NB4 (cell line): ENCODE results near the gene C11orf97.

Experiments used
- POLR2A ChIP-seq: IDR thresholded peaks from 2 replicates; pipeline ENCODE4 v1.6.1; 2011; ENCODE audit warnings: mild to moderate bottlenecking; ENCODE audit not compliant: insufficient read length; ENCODE audit errors: extremely low read depth
- TF ChIP-seq, protein P1 (sequence below): IDR thresholded peaks from one replicate; pipeline ENCODE4 v1.5.1; 2012; ENCODE audit warnings: low read depth, low read length

DNA sequence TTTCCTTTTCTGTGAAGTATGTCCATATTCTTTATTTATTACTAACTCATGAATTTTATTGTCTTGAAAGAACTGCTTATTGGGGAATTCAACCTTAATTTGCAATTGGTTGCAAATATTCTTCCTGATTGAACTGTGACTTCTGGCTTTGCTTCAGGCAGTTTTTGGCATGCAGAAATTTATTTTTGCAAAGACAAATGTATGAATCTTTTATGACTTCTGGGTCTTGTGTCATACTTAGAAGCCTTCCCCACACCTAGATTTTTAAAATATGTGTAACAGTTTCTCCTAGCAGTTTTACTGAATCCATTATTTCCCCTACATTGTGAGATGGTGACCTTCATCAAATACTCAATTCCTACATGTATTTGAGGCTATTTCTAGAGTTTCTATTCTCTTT lies 30.9 kb upstream of the C11orf97 start:
- TF ChIP-seq, protein P1, sequence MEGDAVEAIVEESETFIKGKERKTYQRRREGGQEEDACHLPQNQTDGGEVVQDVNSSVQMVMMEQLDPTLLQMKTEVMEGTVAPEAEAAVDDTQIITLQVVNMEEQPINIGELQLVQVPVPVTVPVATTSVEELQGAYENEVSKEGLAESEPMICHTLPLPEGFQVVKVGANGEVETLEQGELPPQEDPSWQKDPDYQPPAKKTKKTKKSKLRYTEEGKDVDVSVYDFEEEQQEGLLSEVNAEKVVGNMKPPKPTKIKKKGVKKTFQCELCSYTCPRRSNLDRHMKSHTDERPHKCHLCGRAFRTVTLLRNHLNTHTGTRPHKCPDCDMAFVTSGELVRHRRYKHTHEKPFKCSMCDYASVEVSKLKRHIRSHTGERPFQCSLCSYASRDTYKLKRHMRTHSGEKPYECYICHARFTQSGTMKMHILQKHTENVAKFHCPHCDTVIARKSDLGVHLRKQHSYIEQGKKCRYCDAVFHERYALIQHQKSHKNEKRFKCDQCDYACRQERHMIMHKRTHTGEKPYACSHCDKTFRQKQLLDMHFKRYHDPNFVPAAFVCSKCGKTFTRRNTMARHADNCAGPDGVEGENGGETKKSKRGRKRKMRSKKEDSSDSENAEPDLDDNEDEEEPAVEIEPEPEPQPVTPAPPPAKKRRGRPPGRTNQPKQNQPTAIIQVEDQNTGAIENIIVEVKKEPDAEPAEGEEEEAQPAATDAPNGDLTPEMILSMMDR, result no peak
- no peak for TF ChIP-seq POLR2A
